ENCODE data around the gene KLHL42.
"Not testable (repeated sequence)": the region's sequence is repeated elsewhere in the genome, so short reads cannot be mapped to it uniquely, and the experiment has no call there.

Gene KLHL42, protein sequence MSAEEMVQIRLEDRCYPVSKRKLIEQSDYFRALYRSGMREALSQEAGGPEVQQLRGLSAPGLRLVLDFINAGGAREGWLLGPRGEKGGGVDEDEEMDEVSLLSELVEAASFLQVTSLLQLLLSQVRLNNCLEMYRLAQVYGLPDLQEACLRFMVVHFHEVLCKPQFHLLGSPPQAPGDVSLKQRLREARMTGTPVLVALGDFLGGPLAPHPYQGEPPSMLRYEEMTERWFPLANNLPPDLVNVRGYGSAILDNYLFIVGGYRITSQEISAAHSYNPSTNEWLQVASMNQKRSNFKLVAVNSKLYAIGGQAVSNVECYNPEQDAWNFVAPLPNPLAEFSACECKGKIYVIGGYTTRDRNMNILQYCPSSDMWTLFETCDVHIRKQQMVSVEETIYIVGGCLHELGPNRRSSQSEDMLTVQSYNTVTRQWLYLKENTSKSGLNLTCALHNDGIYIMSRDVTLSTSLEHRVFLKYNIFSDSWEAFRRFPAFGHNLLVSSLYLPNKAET

DNA sequence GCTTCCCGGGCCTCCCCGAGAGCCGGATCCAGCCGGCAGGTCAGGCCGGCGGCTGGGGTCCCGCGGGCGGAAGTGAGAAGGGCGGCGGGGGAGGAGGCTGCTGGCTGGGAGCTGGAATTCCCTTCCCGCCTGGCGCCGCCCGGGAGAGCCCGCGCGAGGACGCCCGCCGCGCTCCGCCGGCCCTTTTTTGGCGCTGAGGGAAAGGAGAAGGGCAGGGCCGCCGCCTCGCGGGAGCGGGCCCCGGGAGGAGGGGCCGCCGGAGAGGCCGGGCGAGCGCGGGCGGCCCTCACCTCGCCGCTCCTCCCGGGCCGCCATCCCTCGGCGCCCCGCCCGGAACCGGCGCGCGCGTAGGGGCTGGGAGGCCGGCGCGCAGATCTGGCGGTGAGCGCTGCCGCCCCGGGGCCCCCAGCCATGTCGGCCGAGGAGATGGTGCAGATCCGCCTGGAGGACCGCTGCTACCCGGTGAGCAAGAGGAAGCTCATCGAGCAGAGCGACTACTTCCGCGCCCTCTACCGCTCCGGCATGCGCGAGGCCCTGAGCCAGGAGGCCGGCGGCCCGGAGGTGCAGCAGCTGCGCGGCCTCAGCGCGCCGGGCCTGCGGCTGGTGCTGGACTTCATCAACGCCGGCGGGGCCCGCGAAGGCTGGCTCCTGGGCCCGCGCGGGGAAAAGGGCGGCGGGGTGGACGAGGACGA is at the start of gene KLHL42, which contains the start of gene MANSC4:
KLHL42 (plus strand) TSS at position 314 of the 692 bp plus-strand sequence; CDS start at position 412, 98 bp downstream.
MANSC4 (minus strand) TSS at position 317 of the 692 bp plus-strand sequence. CDS start 8,960 bp downstream, outside the sequence.
- DNase-seq (ENCODE audit: low read depth): peak; percentile 48

DNA sequence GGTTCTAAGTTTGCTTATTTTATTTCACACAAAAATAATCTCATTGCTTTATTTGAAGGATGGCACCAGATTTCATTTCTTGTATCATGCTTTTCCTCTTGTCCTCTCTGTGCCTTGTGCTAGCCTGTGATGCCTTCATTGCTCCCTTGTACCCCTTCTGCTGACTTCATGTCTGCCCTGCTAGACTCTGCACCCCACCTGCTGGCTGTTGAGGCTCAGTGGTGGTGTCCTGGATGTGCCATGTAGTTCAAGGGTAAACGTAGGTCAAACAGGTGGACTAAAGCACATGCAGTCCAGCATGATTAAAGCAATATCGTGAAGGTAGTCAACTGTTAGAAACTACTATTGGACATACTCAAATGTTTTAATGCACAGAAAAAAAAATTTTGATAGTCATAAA is 47.8 kb upstream of the KLHL42 start:
- DNase-seq (ENCODE audit: low read depth): no peak

DNA sequence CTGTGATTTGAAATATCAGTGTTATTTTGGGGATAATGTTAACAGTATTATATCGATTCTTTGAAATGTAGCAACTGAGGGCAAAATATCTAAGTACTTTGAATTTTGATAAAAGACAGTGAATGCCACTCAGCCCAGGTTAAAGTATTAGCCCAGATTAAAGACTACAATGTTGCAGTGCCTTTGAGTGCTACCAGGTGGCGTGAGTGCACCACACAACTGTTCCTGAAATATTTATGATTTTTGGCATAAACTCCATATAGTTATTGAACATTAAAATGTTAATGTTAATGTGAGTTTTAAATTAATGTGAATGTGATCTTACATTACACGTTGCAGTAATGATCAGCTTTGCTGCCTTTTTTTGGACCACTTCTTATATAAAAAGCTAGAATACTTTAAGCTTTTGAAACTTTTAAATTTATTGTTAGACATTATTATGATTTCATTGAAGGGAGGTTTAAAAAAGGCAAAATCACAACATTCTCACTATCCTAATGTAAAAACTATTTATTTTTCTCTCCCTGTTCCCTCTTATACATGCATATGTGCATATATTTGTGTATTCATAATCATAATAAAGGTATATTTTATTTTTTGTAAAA is 46.9 kb upstream of the KLHL42 start:
- no peak for DNase-seq (ENCODE audit: low read depth)

DNA sequence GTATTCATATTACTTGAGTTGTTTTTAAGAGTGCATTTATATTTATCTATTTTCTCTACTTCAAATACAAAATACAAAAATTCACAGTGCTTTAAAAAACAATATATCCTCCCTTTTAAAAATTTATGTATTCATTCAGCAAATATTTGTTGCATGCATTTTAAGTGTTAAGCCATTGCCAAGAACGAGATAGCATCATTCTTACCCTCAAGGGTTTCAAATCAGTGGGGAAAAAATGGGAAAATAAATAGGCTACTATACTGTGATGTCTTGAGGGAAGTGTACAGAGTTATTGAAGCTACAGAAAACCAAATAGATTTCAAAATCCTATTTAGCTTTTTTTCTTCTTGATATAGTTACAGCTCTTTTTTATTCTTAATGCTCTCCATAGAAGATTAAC is 46.2 kb upstream of the KLHL42 start:
- DNase-seq (ENCODE audit: low read depth): no peak

DNA sequence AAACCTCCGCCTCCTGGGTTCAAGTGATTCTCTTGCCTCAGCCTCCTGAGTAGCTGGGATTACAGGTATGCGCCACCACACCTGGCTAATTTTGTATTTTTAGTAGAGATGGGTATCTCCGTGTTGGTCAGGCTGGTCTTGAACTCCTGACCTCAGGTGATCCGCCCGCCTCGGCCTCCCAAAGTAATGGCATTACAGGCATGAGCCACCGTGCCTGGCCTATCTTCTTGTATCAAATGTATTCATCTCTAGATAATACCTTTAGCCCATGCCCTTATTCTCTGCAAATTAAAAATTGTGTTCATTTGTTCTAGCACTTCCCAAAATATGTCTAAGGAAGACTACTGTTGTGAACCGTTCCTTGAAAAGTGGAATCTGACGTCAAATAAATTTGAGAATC is 45.7 kb upstream of the KLHL42 start:
- not testable (repeated sequence) for DNase-seq (ENCODE audit: low read depth)

DNA sequence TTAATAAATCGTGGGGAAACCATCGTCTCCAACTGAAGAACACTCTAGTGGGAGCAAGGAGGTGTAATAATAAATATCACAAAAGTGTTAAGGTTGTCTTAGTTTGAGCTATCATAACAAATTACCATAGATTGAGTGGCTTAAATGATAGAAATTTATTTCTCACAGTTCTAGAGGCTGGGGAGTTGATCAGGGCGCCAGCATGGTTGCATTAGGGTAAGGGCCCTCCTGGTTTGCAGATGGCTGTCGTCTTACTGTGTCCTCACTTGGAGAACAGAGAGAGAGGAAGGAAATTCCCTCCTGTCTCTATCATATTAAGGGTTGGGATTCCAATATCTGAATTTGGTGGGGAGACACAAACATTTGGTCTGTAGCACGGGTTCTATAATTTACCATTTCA is 36.4 kb upstream of the KLHL42 start:
- DNase-seq (ENCODE audit: low read depth): no peak

DNA sequence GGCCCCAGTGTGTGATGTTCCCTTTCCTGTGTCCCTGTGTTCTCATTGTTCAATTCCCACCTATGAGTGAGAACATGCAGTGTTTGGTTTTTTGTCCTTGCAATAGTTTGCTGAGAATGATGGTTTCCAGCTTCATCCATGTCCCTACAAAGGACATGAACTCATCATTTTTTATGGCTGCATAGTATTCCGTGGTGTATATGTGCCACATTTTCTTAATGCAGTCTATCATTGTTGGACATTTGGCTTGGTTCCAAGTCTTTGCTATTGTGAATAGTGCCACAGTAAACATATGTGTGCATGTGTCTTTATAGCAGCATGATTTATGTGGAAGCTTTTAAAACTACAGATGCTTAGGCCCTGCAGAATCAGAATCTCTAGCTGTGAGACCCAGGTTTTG is 34.3 kb upstream of the KLHL42 start:
- not testable (repeated sequence) for DNase-seq (ENCODE audit: low read depth)

DNA sequence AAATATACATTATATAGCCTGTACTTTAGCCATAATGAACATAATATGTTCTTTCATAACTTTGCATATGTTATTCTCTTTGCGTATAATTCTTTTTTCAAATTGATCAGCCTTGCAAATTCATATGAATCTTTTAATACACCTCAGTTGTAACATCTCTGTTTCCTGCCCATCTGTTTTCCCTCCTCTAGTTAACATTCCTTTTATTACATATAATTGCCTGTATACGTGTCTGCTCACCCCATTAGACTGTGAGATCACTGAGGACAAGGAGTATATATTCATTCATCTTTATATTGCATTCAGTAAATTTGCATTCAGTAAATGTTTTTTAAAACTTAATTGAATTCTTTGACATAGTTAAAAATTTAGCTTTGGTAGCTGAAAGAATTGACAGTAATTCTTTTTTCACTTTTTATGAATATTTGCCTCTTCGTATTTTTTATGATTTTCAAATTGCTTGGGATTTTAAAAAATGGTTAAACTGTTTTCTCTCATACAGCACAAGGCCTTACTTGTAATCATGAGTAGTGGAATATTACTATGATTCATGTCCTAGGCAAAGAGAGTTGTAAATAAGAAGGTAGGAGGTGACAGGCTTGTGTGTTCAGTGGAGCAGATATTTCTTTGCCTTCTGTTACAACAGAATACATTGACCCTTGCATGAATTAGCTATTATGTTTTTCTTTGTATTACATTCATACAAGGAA is 32.8 kb upstream of the KLHL42 start:
- DNase-seq (ENCODE audit: low read depth): no peak

DNA sequence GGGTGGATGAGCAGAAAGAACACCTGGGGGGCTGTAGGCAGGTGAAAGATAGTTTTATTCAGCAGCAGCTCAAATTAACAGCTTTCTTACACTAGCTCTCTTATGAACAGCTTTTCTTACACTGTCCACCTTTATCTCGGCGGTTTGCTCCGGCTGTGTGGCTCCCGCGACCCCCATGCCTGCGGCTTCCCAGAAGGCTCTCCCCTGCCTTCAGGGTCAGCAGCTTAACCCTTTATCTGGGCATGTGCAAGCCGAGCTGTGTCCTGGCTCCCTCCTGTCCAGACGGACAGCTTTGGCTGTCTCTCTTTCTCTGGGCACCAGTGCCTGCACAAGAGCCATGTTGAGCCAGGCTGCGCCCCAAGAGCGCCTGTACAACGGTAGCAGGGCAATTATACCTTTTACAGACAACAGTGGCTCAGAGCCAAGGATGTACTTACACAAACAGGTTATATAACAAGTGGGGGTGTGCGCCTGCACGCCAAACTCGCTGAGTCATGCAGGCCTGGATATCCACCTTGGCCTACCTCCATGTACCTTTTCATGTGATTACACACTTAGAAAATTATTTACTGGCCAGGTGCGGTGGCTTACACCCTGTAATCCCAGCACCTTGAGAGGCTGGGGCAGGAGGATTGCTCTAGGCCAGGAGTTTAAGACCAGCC is 28.5 kb upstream of the KLHL42 start:
- DNase-seq (ENCODE audit: low read depth): no peak

DNA sequence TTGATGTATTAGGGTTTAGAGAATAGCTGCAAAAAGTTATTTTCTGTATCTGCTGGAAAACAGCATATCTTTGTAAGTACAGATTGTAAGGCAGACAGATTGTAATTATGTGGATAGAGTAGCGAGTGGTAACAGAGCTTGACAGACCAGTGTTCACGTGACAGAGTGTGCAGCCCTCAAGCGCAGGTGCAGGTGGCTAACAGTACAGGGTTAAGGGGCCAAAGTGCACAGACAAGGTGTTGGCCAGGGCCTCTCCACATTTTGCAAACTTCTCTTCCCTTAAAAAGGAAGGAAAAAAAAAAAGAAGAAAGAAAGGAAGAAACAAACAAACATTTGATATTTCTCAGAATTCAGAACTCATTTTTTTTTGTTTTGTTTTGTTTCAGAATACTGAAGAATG is 25.2 kb upstream of the KLHL42 start:
- no peak for DNase-seq (ENCODE audit: low read depth)

DNA sequence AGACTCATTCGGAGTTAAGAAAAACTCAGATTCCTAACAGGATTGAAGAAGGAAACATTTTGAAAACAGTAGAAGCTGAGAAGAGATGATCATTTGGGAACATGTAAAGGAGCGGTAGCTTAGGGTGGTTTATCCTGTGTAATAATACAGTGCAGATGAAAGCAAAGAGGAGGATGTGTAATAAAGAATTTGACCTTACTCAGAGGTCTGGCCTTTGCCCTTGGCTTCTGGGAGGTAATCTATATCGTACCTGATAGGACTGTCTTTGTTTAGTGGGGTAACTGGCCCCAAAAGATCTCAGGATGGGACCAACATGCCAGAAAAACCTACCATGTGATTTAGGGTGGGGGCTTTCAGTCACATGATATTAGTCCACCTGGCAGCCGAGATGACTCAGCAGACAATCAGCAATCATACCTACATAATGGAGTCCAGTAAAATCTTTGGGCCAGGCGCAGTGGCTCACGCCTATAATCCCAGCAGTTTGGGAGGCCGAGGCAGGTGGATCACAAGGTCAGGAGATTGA is 23.3 kb upstream of the KLHL42 start:
- DNase-seq (ENCODE audit: low read depth): no peak

DNA sequence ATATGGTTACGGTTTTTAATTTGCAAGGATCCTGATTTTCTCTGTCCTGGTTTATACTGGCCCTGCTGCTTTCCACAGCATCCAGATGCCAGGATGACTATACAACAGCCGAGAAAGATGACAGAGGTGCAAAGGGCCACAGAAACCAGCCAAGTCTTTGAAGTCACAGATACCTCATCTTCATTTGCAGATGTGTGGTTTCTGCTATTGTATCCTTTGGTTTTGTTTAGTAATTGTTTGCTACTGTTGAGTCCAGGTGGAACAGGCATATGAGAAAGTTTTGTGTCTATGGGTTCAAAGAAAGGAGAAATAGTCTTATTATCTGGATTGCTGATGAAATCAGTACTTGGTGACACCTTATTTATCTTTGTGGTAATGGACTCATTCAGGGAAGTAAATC is 17.3 kb upstream of the KLHL42 start:
- DNase-seq (ENCODE audit: low read depth): no peak

DNA sequence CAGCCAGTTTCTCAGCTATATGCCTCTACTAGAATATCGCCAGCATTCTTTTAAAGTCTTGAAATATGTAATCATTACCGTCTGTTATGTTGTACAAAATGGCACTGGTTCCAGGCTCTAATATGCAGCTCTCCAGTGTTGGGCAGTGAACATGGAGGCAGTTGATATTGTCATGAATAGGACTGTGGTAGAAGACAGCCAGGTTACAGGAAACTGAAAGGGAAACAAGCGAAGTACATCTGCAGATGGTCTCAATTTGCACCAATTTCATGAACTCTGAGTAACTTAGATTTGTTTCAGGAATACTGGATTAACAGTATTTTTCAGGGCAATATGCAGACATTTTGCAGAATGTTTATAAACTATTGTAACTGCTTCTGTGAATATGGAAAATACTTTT is 13.4 kb upstream of the KLHL42 start:
- DNase-seq (ENCODE audit: low read depth): no peak

DNA sequence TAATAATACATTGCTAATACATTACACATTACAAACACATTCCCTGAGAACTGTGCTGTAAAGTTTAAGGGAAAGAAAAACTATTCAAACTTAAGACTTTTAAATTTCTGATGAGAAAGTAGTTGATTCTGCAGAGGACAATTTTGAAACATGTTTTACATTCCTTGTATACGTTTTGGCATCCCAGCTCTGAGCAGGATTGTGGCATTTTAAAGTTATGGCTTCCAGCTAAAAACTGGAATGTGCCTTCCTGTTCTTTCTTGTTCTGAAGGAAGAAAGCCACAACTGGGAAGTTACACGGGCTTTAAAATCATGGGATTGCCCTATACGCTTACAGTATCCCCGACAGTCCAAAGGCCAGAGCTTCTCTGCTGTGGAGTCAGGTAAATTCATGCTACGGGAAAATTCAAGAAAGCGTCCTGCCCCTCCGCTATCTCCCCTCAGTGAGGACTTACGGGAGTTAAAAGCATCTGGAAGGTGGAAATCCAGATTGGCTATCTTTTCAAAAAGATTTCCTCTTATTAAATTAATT is 10.8 kb upstream of the KLHL42 start:
- DNase-seq (ENCODE audit: low read depth): no peak

DNA sequence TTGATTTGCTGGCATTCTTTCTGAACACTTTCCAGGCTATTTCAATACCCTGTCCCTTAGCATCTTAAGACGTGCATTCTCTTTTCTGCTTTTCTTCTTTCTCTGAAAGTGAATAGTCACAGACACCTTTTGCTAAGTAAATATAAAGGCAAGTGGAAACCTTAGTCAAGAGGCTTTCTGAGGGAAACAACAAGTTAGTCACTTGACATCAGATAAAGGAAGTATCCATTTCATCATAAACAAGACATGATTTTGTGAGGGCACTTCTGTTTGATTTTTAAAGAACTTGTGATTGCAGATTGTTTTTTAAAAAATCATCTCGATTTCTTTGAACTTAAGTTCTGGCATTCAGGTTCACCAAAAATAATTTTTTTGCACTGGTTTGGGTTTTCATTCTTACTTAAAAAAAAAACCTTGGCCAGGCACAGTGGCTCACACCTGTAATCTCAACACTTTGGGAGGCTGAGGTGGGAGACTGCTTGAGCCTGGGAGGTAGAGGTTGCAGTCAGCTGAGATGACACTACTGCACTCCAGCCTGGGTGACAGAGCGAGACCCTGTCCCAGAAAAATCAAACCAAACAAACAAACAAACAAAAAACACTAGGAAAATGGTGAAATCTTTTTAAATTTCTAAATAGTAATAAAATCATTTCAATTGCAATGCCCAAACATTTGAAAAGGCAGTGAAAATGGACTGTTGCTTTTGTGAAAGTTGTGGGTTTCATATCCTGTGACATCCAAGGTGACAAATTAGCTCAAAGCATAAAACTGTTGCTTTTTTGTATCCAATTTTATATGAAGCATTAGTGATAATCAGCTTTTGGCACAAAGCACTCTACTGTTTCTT is 8.3 kb upstream of the KLHL42 start:
- DNase-seq (ENCODE audit: low read depth): no peak

DNA sequence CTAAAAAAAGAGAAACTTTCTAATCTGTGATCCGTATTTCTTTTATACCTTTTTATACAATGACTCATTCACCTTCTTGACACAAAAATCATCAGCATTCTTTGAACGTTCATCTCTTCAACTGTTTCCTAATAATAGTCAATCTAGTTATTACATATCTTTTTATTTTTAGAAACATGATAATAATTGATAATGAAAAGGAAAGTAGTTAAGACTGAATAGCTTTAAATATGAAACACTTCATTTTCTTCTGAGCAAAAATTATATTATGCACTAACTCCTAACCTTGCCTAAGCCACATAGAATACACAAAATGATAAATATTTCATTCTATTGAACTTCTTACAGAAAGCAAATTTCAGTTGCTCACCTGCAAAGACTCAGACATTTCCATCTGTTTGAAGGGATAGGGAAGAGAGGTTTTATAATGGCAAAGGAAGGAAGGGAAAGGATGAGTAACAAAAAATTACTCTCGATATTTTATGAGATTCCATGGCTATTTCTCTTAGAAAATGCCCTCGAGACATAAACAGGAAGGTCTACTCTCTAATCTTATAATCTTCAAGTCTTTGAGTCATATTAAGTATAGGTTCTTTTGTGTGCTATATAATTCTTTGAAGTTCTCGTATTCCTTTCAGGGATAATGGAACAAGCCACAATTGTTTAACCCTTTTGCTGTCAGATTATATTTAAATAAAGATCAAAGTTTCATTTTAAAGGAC is 7.5 kb upstream of the KLHL42 start:
- DNase-seq (ENCODE audit: low read depth): no peak

DNA sequence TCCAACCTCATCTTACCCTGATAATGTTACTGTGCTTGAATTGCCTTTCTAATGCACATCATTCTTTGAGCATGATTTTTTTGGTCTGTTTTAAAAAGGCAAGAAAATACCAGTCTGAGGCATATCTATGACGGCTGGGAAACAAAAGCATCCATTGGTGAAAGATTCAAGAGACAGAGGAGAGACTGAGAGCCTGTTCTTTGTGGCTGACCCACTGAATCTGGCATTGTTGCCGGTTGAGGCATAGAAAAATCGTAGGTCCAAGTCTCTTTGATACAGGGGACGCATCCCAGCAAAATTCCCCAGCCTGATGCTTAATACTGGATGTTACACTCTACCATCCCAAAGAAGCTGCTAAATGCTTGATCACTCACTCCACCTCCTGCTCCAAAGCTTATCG is 2.9 kb upstream of the KLHL42 start:
- DNase-seq (ENCODE audit: low read depth): no peak

DNA sequence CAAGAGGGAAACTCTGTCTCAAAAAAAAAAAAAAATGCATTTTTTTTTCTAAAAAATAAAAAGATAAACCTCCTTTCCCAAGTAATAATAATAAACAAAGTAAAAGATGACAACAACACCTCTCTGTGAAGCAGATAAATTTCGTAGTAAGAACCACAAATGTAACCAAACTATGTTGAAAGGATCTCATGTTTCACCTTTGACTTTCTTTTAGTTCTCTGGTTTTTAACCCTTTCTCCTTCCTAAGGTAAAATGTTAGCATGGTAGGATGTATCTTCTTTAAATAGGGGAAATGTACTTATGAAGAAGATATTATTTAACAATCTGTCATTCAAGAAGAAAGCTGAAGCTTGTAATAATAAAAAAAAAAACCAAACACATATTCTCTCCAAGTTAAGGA is 1.8 kb upstream of the KLHL42 start:
- no peak for DNase-seq (ENCODE audit: low read depth)

DNA sequence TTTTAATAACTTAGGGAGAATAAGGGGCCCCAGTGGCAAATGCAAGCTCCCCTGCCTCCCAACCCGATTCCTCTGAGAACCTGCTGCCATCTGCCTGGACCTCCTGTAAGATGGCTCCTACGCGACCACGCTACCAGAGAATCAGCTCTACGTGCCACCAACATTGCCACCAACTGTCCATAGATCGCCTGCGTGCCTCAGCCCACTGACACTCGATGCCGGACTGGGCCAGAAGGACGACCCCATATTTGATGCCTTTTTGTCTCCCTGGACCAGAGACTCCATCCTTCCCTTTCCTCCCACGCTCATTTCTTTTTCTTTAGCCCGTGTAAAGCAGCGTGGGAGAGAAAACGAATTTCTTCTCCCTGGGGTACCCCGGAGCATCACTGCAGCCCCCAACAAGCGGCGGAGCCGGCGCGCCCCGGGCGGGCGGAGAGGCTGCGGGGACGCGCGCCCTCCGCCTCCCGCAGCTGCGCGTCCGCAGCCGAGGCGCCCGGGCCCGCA is 565 bp upstream of the KLHL42 start:
- no peak for DNase-seq (ENCODE audit: low read depth)
